Measurements from ENCODE around the gene HOXD13.

DNA sequence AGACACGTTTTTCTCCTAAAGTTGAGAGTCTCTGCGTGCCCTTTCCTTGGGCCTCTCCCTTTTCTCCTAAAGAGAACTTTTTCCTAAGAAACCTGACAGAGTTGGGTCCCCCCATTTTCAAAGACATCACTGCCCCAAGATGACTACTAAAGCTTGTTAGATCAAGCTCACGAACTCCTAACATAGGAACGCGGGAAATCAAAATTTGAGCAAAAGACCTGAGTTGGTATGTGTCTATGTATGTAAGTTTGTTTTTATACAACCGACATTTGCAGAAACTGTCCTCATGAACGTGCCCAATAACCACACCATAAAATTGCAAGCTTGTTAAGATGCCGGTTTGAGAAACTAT, 1.4 kb downstream of the HOXD13 start:
- TF ChIP-seq POLR2A (IDR thresholded peaks at IDR 0.05): no peak
- TF ChIP-seq, protein P1, sequence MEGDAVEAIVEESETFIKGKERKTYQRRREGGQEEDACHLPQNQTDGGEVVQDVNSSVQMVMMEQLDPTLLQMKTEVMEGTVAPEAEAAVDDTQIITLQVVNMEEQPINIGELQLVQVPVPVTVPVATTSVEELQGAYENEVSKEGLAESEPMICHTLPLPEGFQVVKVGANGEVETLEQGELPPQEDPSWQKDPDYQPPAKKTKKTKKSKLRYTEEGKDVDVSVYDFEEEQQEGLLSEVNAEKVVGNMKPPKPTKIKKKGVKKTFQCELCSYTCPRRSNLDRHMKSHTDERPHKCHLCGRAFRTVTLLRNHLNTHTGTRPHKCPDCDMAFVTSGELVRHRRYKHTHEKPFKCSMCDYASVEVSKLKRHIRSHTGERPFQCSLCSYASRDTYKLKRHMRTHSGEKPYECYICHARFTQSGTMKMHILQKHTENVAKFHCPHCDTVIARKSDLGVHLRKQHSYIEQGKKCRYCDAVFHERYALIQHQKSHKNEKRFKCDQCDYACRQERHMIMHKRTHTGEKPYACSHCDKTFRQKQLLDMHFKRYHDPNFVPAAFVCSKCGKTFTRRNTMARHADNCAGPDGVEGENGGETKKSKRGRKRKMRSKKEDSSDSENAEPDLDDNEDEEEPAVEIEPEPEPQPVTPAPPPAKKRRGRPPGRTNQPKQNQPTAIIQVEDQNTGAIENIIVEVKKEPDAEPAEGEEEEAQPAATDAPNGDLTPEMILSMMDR (IDR thresholded peaks at IDR 0.05): no peak
